Raji (cell line): Measurements from ENCODE around the gene FBP2.

ENCODE experiments used
- POLR2A ChIP-seq: IDR thresholded peaks from 2 replicates; pipeline ENCODE4 v1.6.1; 2011; ENCODE audit warnings: low read depth, low read length, control low read depth; ENCODE audit not compliant: insufficient read depth

The FBP2 gene

DNA sequence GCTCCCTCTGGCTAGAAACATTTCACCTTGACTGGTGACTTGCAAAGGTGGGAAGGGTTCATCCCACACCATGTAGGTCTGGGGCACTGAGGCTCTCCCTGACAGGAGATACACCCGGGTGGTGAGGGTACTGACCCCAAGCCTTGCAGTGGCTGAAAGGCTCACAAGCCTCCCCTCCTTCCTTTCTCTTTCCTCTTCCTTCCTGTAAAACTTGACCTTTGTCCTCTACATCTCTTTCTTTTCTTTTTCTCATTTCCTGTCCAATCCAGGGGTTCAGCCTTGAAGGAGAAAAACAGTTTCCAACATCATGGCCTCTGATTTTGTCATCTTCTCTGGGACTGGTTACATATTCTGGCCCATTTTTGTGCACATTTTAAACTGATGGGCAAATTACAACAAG lies 16.6 kb downstream of the FBP2 start:
- no peak for TF ChIP-seq POLR2A

DNA sequence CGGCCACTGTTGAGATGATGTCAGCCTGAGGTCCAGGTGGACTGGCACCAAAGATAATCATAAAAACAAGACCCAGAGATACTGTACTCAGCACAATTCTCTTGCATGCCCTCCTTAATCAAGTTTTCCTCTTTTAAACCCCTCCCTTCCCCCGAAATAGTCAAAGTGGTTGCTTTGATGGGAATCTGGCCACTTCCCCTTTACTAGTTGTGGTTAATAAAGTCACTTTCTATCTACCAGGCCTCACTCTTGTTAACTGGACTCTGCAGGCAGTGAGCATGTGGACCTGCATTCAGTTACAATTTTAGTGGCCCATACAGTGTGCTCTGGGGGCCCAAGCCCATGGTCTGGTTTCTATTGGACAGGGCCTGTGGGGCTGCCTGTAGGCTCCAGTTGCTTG lies 17.5 kb downstream of the FBP2 start:
- TF ChIP-seq POLR2A: no peak

DNA sequence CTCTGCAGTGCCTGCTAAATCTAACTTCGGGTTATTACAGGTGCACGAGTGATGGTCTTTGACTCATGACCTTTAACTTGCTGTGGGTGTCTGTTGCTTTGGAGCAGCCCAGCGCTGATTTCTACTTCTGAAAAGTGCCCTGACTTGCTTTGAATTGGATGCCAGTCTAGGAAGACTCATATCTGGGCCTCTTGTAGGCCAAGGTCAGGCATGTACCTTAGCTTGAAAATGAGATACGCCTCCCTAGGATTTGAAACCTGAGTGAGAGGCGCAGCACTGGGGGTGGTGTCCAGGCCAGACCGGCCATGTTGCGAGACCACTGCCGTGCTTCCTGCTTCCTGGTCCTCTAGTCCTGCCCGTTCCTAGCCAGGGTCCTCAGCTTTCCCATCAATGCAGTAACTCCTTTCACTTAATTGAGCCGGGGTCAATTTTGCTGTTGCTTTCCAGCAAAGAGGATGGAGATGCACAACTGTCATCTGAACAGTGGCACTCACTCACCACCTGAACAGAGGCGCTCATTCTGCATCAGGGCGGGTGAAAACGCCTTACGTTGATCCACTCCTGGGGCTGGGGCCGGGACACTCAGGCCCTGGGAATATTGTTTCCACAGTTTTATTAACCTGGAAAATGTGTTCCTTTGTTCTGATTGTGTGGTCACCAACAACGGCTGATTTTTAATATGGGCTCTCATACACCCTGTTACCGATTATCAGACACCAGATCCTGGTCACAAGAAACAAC lies 24.5 kb downstream of the FBP2 start:
- TF ChIP-seq POLR2A: no peak

DNA sequence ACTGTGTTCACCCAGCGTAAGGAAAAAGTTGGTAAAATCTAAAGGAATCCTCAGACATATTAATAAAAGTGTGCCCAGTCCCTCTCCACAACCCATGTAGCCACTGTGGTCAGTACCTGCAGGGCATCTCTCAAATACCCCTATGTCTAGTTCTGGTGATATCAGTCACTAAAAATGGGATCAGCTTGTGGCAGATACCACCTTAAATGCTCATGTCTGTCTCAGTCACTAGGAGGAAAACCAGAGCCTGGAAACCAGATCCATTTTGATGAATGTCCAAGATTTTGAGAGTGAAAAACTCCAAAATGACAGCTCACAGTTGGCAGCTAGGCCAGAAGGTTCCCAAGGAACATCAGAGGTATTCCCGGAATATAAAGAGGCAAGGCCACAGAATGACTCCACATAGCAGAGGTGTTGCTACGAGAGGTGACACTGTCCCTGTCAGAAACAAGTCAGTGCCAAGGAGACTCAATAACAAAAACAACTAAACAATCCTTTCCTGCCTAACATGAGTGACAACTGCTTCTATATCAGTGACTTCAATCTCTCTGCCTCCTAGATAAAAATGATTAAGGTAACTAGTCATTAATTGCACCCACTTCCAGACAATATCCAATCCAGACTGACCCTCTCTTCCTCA lies 25.3 kb downstream of the FBP2 start:
- no peak for TF ChIP-seq POLR2A

DNA sequence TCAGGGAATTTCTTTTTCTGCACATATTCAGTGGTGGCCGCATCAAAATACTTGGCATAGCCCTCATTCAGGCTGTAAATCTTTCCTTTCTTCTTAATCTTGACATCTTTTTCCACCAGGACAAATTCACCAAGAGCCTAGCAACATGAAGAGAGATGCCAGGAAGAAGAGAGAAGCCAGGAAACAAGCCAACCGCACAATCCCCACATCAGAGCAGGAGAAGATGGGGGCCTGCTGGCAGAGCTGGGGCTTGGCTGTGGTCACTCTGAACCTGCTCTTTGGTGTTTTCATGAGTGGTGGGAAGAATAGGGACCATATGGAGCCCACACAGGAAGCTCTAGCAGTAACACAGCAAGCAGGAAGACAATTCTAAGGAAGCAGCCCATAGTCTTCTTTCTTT lies 26.4 kb downstream of the FBP2 start:
- TF ChIP-seq POLR2A: no peak

DNA sequence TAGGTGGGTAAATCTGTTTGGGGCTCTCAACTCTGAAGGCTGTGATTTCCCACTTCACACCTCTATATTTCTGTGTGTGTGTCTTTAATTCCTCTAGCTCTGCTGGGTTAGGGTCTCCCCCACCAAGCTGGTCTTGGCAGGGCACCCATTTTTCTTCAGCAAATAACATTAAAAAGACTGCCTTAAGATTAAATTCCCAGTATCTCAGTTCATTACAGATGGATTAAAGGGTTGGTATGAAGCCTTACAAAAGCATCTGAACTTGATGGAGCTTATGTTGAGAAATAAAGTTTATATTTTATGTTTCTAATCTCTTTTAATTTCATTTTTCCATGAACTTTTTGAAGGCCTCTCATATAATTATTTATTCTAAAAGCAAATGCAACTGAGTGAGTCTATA lies 27.1 kb downstream of the FBP2 start:
- no peak for TF ChIP-seq POLR2A

DNA sequence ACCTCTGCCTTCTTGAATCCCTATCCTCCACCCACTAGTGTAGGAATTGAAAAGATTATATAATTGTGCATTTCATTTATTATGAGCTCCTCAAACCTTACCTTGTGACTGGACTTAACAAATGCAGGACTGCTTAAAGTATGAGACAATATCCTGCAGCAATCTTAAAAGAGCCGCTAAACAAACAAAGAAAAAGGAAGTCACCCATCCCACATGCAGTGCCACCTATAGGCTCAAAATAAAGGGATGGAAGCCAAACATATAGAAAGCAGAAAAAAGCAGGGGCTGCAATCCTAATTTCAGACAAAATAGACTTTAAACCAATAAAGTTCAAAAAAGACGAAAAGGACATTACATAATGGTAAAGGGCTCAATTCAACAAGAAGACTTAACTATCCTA lies 30.1 kb downstream of the FBP2 start:
- TF ChIP-seq POLR2A: no peak

DNA sequence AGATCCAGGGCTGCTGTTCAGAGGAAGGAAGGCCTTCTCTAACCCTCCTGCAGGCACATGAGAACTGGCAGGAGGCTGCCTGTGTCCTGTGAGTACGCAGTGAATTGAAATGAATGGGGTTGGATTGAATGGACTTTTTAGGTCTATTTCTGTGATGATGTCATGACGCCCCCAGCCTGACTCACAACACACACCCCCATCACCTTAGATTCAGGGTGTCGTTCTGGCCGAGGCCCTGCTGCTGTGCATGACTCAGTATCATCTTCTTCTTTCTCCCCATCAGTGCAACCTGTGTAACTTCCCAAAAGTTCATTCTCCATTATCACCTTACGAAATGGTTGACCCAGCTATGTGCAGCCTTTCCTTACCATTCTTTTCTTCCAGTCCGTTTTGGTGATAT lies 33.4 kb downstream of the FBP2 start:
- TF ChIP-seq POLR2A: no peak

DNA sequence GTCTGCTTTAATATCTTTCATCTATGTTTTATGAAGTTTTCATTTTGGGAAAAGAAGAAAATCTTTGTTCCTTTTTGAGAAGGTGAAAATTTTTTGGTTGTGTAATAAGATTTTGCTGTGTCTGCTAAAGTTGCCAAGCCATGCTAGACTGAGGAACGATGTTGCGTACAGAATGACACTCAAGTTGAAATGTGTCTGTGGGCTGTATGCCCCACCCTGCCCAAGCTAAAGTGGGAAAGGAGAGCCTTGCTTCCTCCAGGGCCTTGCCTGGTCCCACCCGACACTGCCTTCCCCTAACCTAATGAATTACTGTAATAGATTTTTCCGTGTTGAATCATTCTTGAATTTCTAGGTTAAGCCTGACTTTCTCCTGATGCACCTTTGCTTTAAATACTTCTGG lies 36.2 kb downstream of the FBP2 start:
- no peak for TF ChIP-seq POLR2A

DNA sequence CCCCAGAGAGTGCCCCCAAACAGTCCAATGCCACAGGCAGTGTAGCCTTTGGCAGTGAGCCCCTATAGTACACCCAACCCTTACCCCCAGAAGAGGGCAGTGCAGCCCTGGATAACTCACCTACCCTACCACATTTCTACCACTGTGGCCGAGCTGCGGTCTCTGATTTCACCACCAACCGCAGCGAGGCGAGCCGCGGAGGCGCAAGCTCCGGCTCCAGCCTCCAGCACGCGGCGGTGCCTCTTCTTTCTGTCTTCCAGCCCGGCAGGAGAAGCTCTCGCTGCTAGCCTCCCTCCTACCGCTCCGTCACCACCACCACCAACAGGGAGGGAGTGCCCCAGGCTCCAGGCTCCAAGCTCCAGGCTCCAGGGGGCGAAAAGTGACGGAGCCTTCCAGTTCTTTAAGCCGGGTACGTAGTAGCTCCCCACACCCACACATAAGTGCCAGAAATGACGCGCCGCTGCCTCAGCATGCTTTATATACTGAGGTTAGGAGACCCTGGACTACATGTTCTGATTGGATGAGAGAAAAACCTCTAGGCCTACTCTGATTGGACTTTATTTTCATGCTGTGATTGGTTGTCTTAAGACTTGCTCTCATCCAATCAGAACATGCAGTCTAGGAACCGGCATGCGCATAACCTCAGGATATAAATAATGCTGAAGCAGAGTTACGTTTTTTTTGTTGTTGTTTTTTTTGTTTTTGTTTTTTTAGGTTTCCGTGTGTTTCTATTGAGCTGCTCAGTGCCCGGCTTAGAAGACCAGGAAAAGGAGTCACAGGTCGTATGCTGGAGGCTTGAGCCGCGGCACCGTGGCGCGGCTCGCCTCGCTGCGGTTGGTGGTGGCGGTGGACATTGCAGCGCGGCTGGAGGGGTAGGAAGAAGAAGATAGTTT lies 38.9 kb downstream of the FBP2 start, which contains the start of gene PCAT7:
Gene PCAT7, plus strand, starts transcription at position 645 of the 893 bp plus-strand sequence.
- TF ChIP-seq POLR2A: no peak

DNA sequence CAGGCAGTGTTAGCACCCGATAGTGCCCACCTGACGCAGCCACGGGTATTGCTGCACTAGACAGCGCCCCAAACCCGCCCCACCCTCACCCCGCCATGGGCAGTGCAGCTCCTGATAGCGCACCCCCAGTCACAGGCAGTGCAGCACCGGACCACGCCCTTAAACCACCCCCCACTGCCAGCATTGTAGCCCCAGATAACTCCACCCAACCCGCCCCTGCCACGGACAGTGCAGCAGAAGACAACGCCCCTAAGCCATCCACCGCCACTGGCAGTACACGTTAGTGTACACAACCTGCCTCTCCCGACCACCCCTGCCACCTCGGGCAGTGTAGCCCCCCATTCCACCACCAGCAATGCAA lies 39.6 kb downstream of the FBP2 start:
- no peak for TF ChIP-seq POLR2A

DNA sequence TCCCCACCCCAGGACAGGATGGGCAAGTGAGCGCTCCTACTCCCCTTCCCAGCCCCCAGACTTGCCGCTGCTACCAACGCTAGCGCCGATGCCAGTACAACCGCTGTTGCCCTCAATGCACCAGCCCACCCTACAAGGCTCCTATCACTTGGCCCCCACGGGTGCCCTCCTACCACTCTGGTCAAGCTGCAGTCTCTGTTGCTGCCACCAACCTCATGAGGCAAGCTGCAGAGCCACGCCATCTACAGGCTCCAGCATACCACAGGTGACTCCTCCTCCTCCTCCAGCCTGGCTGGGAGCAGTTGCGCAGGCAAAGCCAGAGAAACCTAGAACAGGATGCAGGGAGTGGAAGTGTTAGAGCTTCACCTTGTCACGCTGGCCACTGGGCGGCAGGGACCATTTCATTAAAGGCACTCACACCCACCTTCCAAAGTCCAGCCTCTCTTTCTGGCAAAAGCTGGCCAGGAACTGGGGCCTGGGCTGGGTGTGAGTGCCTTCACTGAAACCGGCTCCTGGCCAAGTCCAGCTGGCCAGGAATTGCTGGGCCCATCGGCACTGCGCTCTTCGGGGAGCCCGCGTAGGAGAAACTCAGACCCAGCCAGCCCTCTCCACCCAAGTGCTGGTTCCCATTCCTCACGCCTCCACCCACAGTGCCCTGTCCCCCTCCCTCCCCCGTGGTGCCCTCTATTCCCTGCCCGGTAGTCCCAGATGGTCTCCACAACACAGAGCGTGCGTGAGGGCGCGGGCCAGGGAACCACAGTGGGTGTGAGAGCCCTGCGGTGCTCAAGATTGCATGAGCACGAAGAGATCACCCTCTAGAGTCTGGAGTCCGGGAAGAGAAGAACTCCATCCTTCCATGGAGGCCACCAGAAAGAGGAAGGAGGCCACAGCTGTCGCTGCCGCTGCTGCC lies 40.3 kb downstream of the FBP2 start:
- no peak for TF ChIP-seq POLR2A

DNA sequence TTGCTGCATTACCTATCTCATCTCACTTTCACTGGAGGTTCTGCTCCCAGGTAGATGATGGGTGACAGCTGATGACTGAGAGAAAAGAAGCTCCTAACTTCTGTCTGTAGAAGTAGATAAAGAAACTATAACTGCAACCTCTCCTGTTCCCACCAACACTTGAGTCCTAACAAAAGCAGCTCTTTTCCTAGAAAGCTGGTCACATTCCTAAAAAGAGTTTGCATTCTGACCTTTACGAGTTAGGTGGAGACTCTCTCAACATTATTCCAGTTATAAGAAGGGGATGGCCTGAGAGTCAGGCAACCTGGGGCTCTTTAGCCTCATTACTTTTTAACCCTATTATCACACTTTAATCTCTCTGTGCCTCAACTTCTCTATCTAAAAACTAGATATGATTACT lies 47.7 kb downstream of the FBP2 start:
- no peak for TF ChIP-seq POLR2A

DNA sequence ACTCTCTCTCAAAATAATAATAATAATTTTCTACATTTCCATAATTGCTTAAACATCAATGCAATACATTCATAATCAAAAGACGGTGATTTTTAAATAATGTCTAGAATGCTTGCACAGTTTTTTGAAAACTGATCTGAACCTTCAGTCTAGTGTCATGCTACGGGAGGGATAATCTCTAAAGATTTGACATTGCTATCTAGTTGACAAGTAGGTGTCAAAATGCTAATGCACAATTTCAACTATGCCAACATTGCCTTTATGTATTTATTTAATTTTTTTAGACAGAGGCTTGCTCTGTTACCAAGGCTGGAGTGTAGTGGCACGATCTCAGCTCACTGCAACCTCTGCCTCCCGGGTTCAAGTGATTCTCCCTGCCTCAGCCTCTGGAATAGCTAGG lies 54.7 kb downstream of the FBP2 start:
- no peak for TF ChIP-seq POLR2A

DNA sequence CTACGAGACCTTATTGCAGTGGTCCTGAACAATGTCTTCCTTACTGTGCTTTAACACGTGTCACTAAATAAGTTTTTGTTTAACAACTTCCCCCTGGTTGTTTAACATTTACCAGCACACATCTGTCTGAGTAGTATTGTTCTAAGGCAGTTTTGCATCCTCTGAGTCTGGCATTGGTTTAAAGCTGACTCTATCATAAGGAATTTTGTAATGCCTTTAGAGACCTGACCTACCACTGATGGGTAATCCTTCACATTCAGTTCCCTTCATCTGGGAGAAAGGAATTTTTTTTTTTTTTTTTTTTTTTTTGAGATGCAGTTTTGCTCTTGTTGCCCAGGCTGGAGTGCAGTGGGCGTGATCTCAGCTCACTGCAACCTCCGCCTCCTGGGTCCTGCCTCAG lies 58.7 kb downstream of the FBP2 start:
- TF ChIP-seq POLR2A: no peak
